ENCODE measurements around the gene RFPL2. TPM values are rescaled to one million over a fixed set of nuclear protein-coding genes. Genes with fewer than 3 reads are reported as not detected.
"Not testable (repeated sequence)": the region's sequence is repeated elsewhere in the genome, so short reads cannot be mapped to it uniquely, and the experiment has no call there.

Gene RFPL2
- total RNA-seq, 2 donors from 2014 or later, result 22.1 to 23.7 TPM

- no peaks in the 10 kb centered on the region for H3K9me3 ChIP-seq
- 8% methylated on average over 43 of the region's 73 CpGs for WGBS
- no peak for DNase-seq (ENCODE audit: low spot score)
- TF ChIP-seq POLR2A (IDR thresholded peaks at IDR 0.05) (no peak), POLR2AphosphoS5 (IDR thresholded peaks at IDR 0.05) (no peak), CTCF (IDR thresholded peaks at IDR 0.05) (no peak)
- H3K27me3 ChIP-seq (replicated peaks; ENCODE audit: insufficient read depth), result no peaks in the 10 kb centered on the region
- no peaks in the 10 kb centered on the region for H3K36me3 ChIP-seq
- no peaks in the 10 kb centered on the region for H3K4me1 ChIP-seq (replicated peaks)
- intact Hi-C loops (cut with DNase I), result no loop called here
- no peak overlapping the region for H3K27ac ChIP-seq
- H3K4me3 ChIP-seq, result peak overlapping the region; percentile 10 to 26
These were observed 28.9 kb downstream of the RFPL2 start for GRCh38 chr22:32175683-32176644.

GRCh38 chr22:32175115-32175514, 29.8 kb downstream of the RFPL2 start:
- 83% methylated on average over 11 of the region's 11 CpGs for WGBS
- no peaks in the 10 kb centered on the region for H3K9me3 ChIP-seq
- DNase-seq (ENCODE audit: low spot score), result no peak
- no peaks in the 10 kb centered on the region for H3K4me1 ChIP-seq (replicated peaks)
- H3K4me3 ChIP-seq, result no peak overlapping the region
- no peaks in the 10 kb centered on the region for H3K27me3 ChIP-seq (replicated peaks; ENCODE audit: insufficient read depth)
- intact Hi-C loops (cut with DNase I), result no loop called here
- H3K27ac ChIP-seq, result no peak overlapping the region
- no peak for TF ChIP-seq CTCF (IDR thresholded peaks at IDR 0.05)
- TF ChIP-seq POLR2A (IDR thresholded peaks at IDR 0.05), result no peak
- no peak for TF ChIP-seq POLR2AphosphoS5 (IDR thresholded peaks at IDR 0.05)
- no peaks in the 10 kb centered on the region for H3K36me3 ChIP-seq

GRCh38 chr22:32165681-32166080, 39.2 kb downstream of the RFPL2 start:
- H3K4me3 ChIP-seq, result no peak overlapping the region
- no peaks in the 10 kb centered on the region for H3K36me3 ChIP-seq
- DNase-seq (ENCODE audit: low spot score), result no peak
- intact Hi-C loops (cut with DNase I), result no loop called here
- H3K9me3 ChIP-seq, result no peaks in the 10 kb centered on the region
- WGBS, result 80% methylated on average over 6 of the region's 6 CpGs
- no peak for TF ChIP-seq CTCF (IDR thresholded peaks at IDR 0.05)
- no peak for TF ChIP-seq POLR2AphosphoS5 (IDR thresholded peaks at IDR 0.05)
- no peak for TF ChIP-seq POLR2A (IDR thresholded peaks at IDR 0.05)
- H3K27ac ChIP-seq, result no peak overlapping the region
- no peaks in the 10 kb centered on the region for H3K4me1 ChIP-seq (replicated peaks)
- no peaks in the 10 kb centered on the region for H3K27me3 ChIP-seq (replicated peaks; ENCODE audit: insufficient read depth)

- no peak for DNase-seq (ENCODE audit: low spot score)
- H3K4me1 ChIP-seq (replicated peaks), result no peaks in the 10 kb centered on the region
- H3K27me3 ChIP-seq (replicated peaks; ENCODE audit: insufficient read depth), result no peaks in the 10 kb centered on the region
- H3K4me3 ChIP-seq, result no peak overlapping the region
- no peaks in the 10 kb centered on the region for H3K9me3 ChIP-seq
- H3K36me3 ChIP-seq, result no peaks in the 10 kb centered on the region
- WGBS, result 45% methylated on average over 6 of the region's 6 CpGs
- H3K27ac ChIP-seq, result peak overlapping the region in 1 of 2 donors; percentile 17
- TF ChIP-seq POLR2AphosphoS5 (IDR thresholded peaks at IDR 0.05), result no peak
- TF ChIP-seq POLR2A (IDR thresholded peaks at IDR 0.05), result no peak
- TF ChIP-seq CTCF (IDR thresholded peaks at IDR 0.05), result no peak
- intact Hi-C loops (cut with DNase I), result no loop called here
These were observed 40.6 kb downstream of the RFPL2 start for GRCh38 chr22:32164075-32164860.

- H3K27me3 ChIP-seq (replicated peaks; ENCODE audit: insufficient read depth); H3K27ac ChIP-seq; DNase-seq (ENCODE audit: low spot score); intact Hi-C loops (cut with DNase I); H3K36me3 ChIP-seq; H3K4me3 ChIP-seq; H3K4me1 ChIP-seq (replicated peaks); H3K9me3 ChIP-seq: not testable (repeated sequence)
- 71% methylated on average over 5 of the region's 5 CpGs for WGBS
These were observed 44.5 kb downstream of the RFPL2 start for GRCh38 chr22:32160411-32160810.

All from prostate gland (tissue), 2 donors.